ENCODE data around the gene WDR5B. TPM values are rescaled to one million over a fixed set of nuclear protein-coding genes. Genes with fewer than 3 reads are reported as not detected.
"Not testable (repeated sequence)": the region's sequence is repeated elsewhere in the genome, so short reads cannot be mapped to it uniquely, and the experiment has no call there.

WDR5B gene
- polyA plus RNA-seq, 1 donor (not counting 4 experiments of a cell fraction or from before 2014, with no cell fraction given), result 4.0 TPM

DNA sequence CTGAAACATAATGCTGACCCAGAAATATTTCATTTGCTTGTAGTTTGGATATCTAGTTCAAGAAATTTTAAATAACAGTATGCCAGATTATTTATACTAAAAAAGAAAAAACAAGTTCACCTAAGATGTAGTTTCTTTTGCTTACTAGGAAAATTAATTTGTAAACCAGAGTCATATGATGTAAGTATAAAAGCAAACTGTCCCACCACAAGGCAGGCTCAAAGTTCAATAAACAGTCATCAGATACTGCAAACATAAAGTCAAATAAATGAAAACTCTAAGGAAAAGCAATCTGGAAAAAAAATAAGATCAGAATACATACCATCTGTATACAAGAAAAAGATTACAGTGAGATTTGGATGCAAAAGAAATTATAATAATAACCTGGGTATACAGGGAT is 40.2 kb upstream of the WDR5B start:
- Histone ChIP-seq H2AFZ (ENCODE audit: control insufficient read depth, low read length) (no peak overlapping the region), H3K27ac (ENCODE audit: control insufficient read depth, insufficient read depth, low read length) (no peak overlapping the region), H3K79me2 (ENCODE audit: control insufficient read depth, insufficient read depth, low read length) (no peaks in the 10 kb centered on the region), H3K27me3 (ENCODE audit: control insufficient read depth, extremely low read depth, insufficient read depth, low read length) (no peaks in the 10 kb centered on the region), H3K9me3 (ENCODE audit: control insufficient read depth, low read depth, low read length) (no peaks in the 10 kb centered on the region), H3K36me3 (ENCODE audit: control insufficient read depth in 2 of 2, extremely low read depth in 1 of 2, insufficient read depth in 2 of 2, low read length in 2 of 2) (peaks cover 14 to 32% of the 10 kb centered on the region in 2 experiments), H3K4me1 (ENCODE audit: control insufficient read depth, extremely low read depth, insufficient read depth, low read length) (no peaks in the 10 kb centered on the region), H3K4me2 (ENCODE audit: control insufficient read depth, extremely low read depth, insufficient read depth, low read depth, low read length) (no peak overlapping the region), H3K4me3 (ENCODE audit: control insufficient read depth in 2 of 3, extremely low read depth in 1 of 3, insufficient read depth in 2 of 3, low read depth in 1 of 3, low read length in 3 of 3) (no peak overlapping the region), H3K9ac (ENCODE audit: control insufficient read depth, extremely low read depth, insufficient read depth, low read length) (no peak overlapping the region), H4K20me1 (ENCODE audit: control insufficient read depth, extremely low read depth, insufficient read depth, low read length) (peaks cover 3% of the 10 kb centered on the region), H3K9me1 (ENCODE audit: control insufficient read depth, extremely low read depth, insufficient read depth, low read length) (no peaks in the 10 kb centered on the region)
- dilution Hi-C loops (cut with MboI; ENCODE audit: extremely low pct_ligation_motif_present, low sequenced_read_pairs), result no loop called here
- no peak for FAIRE-seq
- DNase-seq (ENCODE audit: low read depth, low spot score), result no peak
- TF ChIP-seq, protein P1, sequence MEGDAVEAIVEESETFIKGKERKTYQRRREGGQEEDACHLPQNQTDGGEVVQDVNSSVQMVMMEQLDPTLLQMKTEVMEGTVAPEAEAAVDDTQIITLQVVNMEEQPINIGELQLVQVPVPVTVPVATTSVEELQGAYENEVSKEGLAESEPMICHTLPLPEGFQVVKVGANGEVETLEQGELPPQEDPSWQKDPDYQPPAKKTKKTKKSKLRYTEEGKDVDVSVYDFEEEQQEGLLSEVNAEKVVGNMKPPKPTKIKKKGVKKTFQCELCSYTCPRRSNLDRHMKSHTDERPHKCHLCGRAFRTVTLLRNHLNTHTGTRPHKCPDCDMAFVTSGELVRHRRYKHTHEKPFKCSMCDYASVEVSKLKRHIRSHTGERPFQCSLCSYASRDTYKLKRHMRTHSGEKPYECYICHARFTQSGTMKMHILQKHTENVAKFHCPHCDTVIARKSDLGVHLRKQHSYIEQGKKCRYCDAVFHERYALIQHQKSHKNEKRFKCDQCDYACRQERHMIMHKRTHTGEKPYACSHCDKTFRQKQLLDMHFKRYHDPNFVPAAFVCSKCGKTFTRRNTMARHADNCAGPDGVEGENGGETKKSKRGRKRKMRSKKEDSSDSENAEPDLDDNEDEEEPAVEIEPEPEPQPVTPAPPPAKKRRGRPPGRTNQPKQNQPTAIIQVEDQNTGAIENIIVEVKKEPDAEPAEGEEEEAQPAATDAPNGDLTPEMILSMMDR (optimal IDR thresholded peaks at IDR 0.05 in 1 of 3, IDR thresholded peaks at IDR 0.05 in 1 of 3, conservative IDR thresholded peaks at IDR 0.05 in 1 of 3; ENCODE audit: extremely low read depth in 1 of 3, insufficient read depth in 2 of 3, low read length in 3 of 3), result no peak
- no peak for TF ChIP-seq EZH2 (IDR thresholded peaks at IDR 0.05; ENCODE audit: low read length)

DNA sequence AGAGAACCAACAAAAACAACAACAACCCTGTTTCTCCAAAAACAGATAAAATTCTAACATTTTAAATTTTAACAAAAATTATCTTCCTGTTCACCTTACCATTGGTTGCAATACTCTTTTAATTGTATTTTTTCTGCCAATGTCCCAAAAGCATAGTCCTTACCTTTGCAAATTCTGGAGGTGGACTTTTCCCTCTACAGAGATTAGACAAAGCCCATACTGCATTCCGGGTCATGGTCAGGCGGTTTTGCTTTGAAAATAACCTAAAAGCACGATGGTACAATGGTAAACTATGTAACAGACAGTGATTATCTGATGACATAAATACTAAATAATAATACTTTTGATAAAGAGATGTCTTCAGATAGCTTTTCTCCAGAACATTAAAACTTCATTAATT is 35.5 kb upstream of the WDR5B start:
- Histone ChIP-seq H3K9me1 (ENCODE audit: control insufficient read depth, extremely low read depth, insufficient read depth, low read length) (no peaks in the 10 kb centered on the region), H3K9me3 (ENCODE audit: control insufficient read depth, low read depth, low read length) (no peaks in the 10 kb centered on the region), H3K27me3 (ENCODE audit: control insufficient read depth, extremely low read depth, insufficient read depth, low read length) (no peaks in the 10 kb centered on the region), H3K4me1 (ENCODE audit: control insufficient read depth, extremely low read depth, insufficient read depth, low read length) (no peaks in the 10 kb centered on the region), H3K79me2 (ENCODE audit: control insufficient read depth, insufficient read depth, low read length) (peaks cover 4% of the 10 kb centered on the region), H3K9ac (ENCODE audit: control insufficient read depth, extremely low read depth, insufficient read depth, low read length) (no peak overlapping the region), H3K36me3 (ENCODE audit: control insufficient read depth in 2 of 2, extremely low read depth in 1 of 2, insufficient read depth in 2 of 2, low read length in 2 of 2) (peaks cover 8 to 10% of the 10 kb centered on the region in 2 experiments), H3K4me3 (ENCODE audit: control insufficient read depth in 2 of 3, extremely low read depth in 1 of 3, insufficient read depth in 2 of 3, low read depth in 1 of 3, low read length in 3 of 3) (no peak overlapping the region), H3K27ac (ENCODE audit: control insufficient read depth, insufficient read depth, low read length) (no peak overlapping the region), H2AFZ (ENCODE audit: control insufficient read depth, low read length) (no peak overlapping the region), H3K4me2 (ENCODE audit: control insufficient read depth, extremely low read depth, insufficient read depth, low read depth, low read length) (no peak overlapping the region), H4K20me1 (ENCODE audit: control insufficient read depth, extremely low read depth, insufficient read depth, low read length) (no peaks in the 10 kb centered on the region)
- TF ChIP-seq EZH2 (IDR thresholded peaks at IDR 0.05; ENCODE audit: low read length), result no peak
- TF ChIP-seq, protein P1 (optimal IDR thresholded peaks at IDR 0.05 in 1 of 3, IDR thresholded peaks at IDR 0.05 in 1 of 3, conservative IDR thresholded peaks at IDR 0.05 in 1 of 3; ENCODE audit: extremely low read depth in 1 of 3, insufficient read depth in 2 of 3, low read length in 3 of 3), result no peak
- DNase-seq (ENCODE audit: low read depth, low spot score) (no peak), FAIRE-seq (no peak)
- dilution Hi-C loops (cut with MboI; ENCODE audit: extremely low pct_ligation_motif_present, low sequenced_read_pairs), result no loop called here

DNA sequence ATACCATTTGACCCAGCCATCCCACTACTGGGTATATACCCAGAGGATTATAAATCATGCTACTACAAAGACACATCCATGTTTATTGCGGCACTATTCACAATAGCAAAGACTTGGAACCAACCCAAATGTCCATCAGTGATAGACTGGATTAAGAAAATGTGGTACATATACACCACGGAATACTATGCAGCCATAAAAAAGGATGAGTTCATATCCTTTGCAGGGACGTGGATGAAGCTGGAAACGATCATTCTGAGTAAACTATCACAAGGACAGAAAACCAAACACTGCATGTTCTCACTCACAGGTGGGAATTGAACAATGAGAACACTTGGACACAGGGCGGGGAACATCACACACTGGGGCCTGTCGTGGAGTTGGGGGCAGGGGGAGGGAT is 32.4 kb upstream of the WDR5B start:
- H3K4me2 ChIP-seq (ENCODE audit: control insufficient read depth, extremely low read depth, insufficient read depth, low read depth, low read length); H3K9me1 ChIP-seq (ENCODE audit: control insufficient read depth, extremely low read depth, insufficient read depth, low read length); dilution Hi-C loops (cut with MboI; ENCODE audit: extremely low pct_ligation_motif_present, low sequenced_read_pairs); H3K27me3 ChIP-seq (ENCODE audit: control insufficient read depth, extremely low read depth, insufficient read depth, low read length); H3K9ac ChIP-seq (ENCODE audit: control insufficient read depth, extremely low read depth, insufficient read depth, low read length); FAIRE-seq; H3K9me3 ChIP-seq (ENCODE audit: control insufficient read depth, low read depth, low read length); H3K27ac ChIP-seq (ENCODE audit: control insufficient read depth, insufficient read depth, low read length); H4K20me1 ChIP-seq (ENCODE audit: control insufficient read depth, extremely low read depth, insufficient read depth, low read length); H2AFZ ChIP-seq (ENCODE audit: control insufficient read depth, low read length); H3K79me2 ChIP-seq (ENCODE audit: control insufficient read depth, insufficient read depth, low read length); H3K36me3 ChIP-seq (ENCODE audit: control insufficient read depth in 2 of 2, extremely low read depth in 1 of 2, insufficient read depth in 2 of 2, low read length in 2 of 2); H3K4me3 ChIP-seq (ENCODE audit: control insufficient read depth in 2 of 3, extremely low read depth in 1 of 3, insufficient read depth in 2 of 3, low read depth in 1 of 3, low read length in 3 of 3); DNase-seq (ENCODE audit: low read depth, low spot score): not testable (repeated sequence)
- peaks cover 10% of the 10 kb centered on the region for H3K4me1 ChIP-seq (ENCODE audit: control insufficient read depth, extremely low read depth, insufficient read depth, low read length)

DNA sequence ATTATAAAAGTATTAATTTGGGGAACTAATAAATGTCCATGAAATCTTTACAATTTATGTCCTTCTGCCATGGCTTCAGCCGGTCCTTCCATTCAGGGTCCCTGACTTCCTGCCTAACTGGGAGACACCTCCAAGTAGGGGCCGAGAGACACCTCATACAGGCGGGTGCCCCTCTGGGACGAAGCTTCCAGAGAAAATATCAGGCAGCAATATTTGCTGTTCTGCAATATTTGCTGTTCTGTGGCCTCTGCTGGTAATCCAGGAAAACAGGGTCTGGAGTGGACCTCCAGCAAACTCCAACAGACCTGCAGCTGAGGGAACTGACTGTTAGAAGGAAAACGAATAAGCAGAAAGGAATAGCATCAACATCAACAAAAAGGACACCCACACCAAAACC is 28.6 kb upstream of the WDR5B start:
- H3K27ac ChIP-seq (ENCODE audit: control insufficient read depth, insufficient read depth, low read length); FAIRE-seq; H3K4me2 ChIP-seq (ENCODE audit: control insufficient read depth, extremely low read depth, insufficient read depth, low read depth, low read length); DNase-seq (ENCODE audit: low read depth, low spot score); H3K9me3 ChIP-seq (ENCODE audit: control insufficient read depth, low read depth, low read length); H4K20me1 ChIP-seq (ENCODE audit: control insufficient read depth, extremely low read depth, insufficient read depth, low read length); dilution Hi-C loops (cut with MboI; ENCODE audit: extremely low pct_ligation_motif_present, low sequenced_read_pairs); H3K79me2 ChIP-seq (ENCODE audit: control insufficient read depth, insufficient read depth, low read length); H2AFZ ChIP-seq (ENCODE audit: control insufficient read depth, low read length); H3K27me3 ChIP-seq (ENCODE audit: control insufficient read depth, extremely low read depth, insufficient read depth, low read length); H3K9me1 ChIP-seq (ENCODE audit: control insufficient read depth, extremely low read depth, insufficient read depth, low read length); H3K9ac ChIP-seq (ENCODE audit: control insufficient read depth, extremely low read depth, insufficient read depth, low read length); H3K4me3 ChIP-seq (ENCODE audit: control insufficient read depth in 2 of 3, extremely low read depth in 1 of 3, insufficient read depth in 2 of 3, low read depth in 1 of 3, low read length in 3 of 3): not testable (repeated sequence)
- H3K4me1 ChIP-seq (ENCODE audit: control insufficient read depth, extremely low read depth, insufficient read depth, low read length), result peaks cover 12% of the 10 kb centered on the region
- H3K36me3 ChIP-seq (ENCODE audit: control insufficient read depth in 2 of 2, extremely low read depth in 1 of 2, insufficient read depth in 2 of 2, low read length in 2 of 2), result peaks cover 6 to 10% of the 10 kb centered on the region in 2 experiments
